GM23338 (cell line): ENCODE results near the gene LETMD1. TPM values are rescaled to one million over a fixed set of nuclear protein-coding genes. Genes with fewer than 3 reads are reported as not detected.

ENCODE experiments used
- ATAC-seq: fragments of 200-7000 bp; cut with Tn5 transposase; 3 replicates; pipeline ENCODE4 v1.9.1; 2020
- DNase-seq: peaks from one replicate; pipeline ENCODE4 v3.0.0-alpha.2; 2015; ENCODE audit warnings: low spot score
- H2AFZ ChIP-seq: fragments of 200-600 bp; sonication (generic); 2 replicates; pipeline ENCODE4 v1.8.0; 2016; ENCODE audit warnings: antibody characterized with exemption, mild to moderate bottlenecking, moderate library complexity
- H3F3A ChIP-seq: fragments of 200-600 bp; sonication (generic); replicated peaks from 2 replicates; pipeline ENCODE4 v1.8.0; 2017; ENCODE audit warnings: antibody characterized with exemption, mixed run types, low read depth
- H3K27ac ChIP-seq: fragments of 200-600 bp; sonication (generic); 2 replicates; pipeline ENCODE4 v1.6.1; 2016; ENCODE audit warnings: low read depth
- H3K27me3 ChIP-seq: fragments of 200-600 bp; sonication (generic); 2 replicates; pipeline ENCODE4 v1.8.0; 2016; ENCODE audit warnings: mild to moderate bottlenecking, mixed run types, moderate library complexity; ENCODE audit not compliant: insufficient read depth
- H3K36me3 ChIP-seq: fragments of 200-600 bp; sonication (generic); 2 replicates; pipeline ENCODE4 v1.8.0; 2016; ENCODE audit warnings: mild to moderate bottlenecking; ENCODE audit not compliant: insufficient read depth
- H3K4me1 ChIP-seq: fragments of 200-600 bp; sonication (generic); 2 replicates; pipeline ENCODE4 v1.8.0; 2016; ENCODE audit warnings: mild to moderate bottlenecking, moderate library complexity; ENCODE audit not compliant: insufficient read depth
- H3K4me2 ChIP-seq: fragments of 200-600 bp; sonication (generic); 2 replicates; pipeline ENCODE4 v1.7.1; 2017; ENCODE audit warnings: mixed run types
- H3K4me3 ChIP-seq: fragments of 200-600 bp; sonication (generic); 2 replicates; pipeline ENCODE4 v1.6.1; 2016; ENCODE audit warnings: mixed run types
- H3K79me2 ChIP-seq: fragments of 200-600 bp; sonication (generic); replicated peaks from 2 replicates; pipeline ENCODE4 v1.8.0; 2017; ENCODE audit warnings: mild to moderate bottlenecking; ENCODE audit not compliant: insufficient read depth
- H3K9me2 ChIP-seq: fragments of 200-600 bp; sonication (generic); 2 replicates; pipeline ENCODE4 v1.8.0; 2017; ENCODE audit not compliant: insufficient read depth
- H4K20me1 ChIP-seq: fragments of 200-600 bp; sonication (generic); replicated peaks from 2 replicates; pipeline ENCODE4 v1.8.0; 2017; ENCODE audit warnings: mild to moderate bottlenecking; ENCODE audit not compliant: insufficient read depth
- H3K27ac Mint-ChIP-seq: 2 replicates; pipeline ENCODE4 v1.8.0; 2020; ENCODE audit warnings: inconsistent platforms, mild to moderate bottlenecking, moderate library complexity, mixed read lengths
- H3K27me3 Mint-ChIP-seq: 3 replicates; pipeline ENCODE4 v1.8.0; 2022; ENCODE audit warnings: low read depth, mild to moderate bottlenecking, moderate library complexity, mixed read lengths, inconsistent platforms; ENCODE audit not compliant: insufficient read depth, poor library complexity
- H3K36me3 Mint-ChIP-seq: 3 replicates; pipeline ENCODE4 v1.8.0; 2021; ENCODE audit warnings: low read depth, mild to moderate bottlenecking, inconsistent platforms, moderate library complexity, mixed read lengths
- H3K4me1 Mint-ChIP-seq: 3 replicates; pipeline ENCODE4 v1.8.0; 2020; ENCODE audit warnings: mild to moderate bottlenecking, inconsistent platforms, mixed read lengths
- H3K4me3 Mint-ChIP-seq: 3 replicates; pipeline ENCODE4 v1.8.0; 2021; ENCODE audit warnings: moderate library complexity, mild to moderate bottlenecking, inconsistent platforms, mixed read lengths
- H3K9me3 Mint-ChIP-seq: 3 replicates; pipeline ENCODE4 v1.8.0; 2020; ENCODE audit warnings: moderate library complexity, mild to moderate bottlenecking, inconsistent platforms, mixed read lengths
- CREB1 ChIP-seq: fragments of 250-450 bp; sonication (Bioruptor Pico); IDR thresholded peaks from 2 replicates; pipeline ENCODE4 v1.5.0; 2020; ENCODE audit warnings: low read depth, mild to moderate bottlenecking, moderate library complexity
- EZH2 ChIP-seq: fragments of 200-600 bp; sonication (generic); IDR thresholded peaks from one replicate; pipeline ENCODE4 v1.8.0; 2017; ENCODE audit warnings: antibody characterized with exemption, mild to moderate bottlenecking, low read depth; ENCODE audit not compliant: unreplicated experiment
- EZH2phosphoT487 ChIP-seq: fragments of 200-600 bp; sonication (generic); IDR thresholded peaks from one replicate; pipeline ENCODE4 v1.8.1; 2018; ENCODE audit warnings: antibody characterized with exemption; ENCODE audit not compliant: unreplicated experiment
- JUNB ChIP-seq: IDR thresholded peaks from one replicate; pipeline ENCODE4 v1.6.1; 2016; ENCODE audit warnings: antibody characterized with exemption; ENCODE audit not compliant: unreplicated experiment
- NANOG ChIP-seq: IDR thresholded peaks from 2 replicates; pipeline ENCODE4 v1.6.1; 2016; ENCODE audit warnings: antibody characterized with exemption, borderline replicate concordance
- POLR2AphosphoS5 ChIP-seq: IDR thresholded peaks from 2 replicates; pipeline ENCODE4 v1.6.1; 2016; ENCODE audit warnings: antibody characterized with exemption, low read depth
- ZNF114 ChIP-seq: fragments of 250-450 bp; sonication (Bioruptor Pico); IDR thresholded peaks from 2 replicates; pipeline ENCODE4 v1.5.0; 2020; ENCODE audit warnings: mild to moderate bottlenecking, moderate library complexity
- ZNF331 ChIP-seq: fragments of 250-450 bp; sonication (Bioruptor Pico); IDR thresholded peaks from 2 replicates; pipeline ENCODE4 v1.5.0; 2020; ENCODE audit warnings: low read depth, mild to moderate bottlenecking, moderate library complexity
- polyA plus RNA-seq: library from polyadenylated mRNA; unstranded; fragments of >200 nt; fragmentation: Nextera tagmentation; extraction: Ambion mirVana; gene quantifications from 2 replicates; pipeline ENCODE4 v1.2.1, GENCODE V29; 2016
- total RNA-seq: library from RNA; depleted of rRNA; stranded (reverse); fragments of >200 nt; shearing (Covaris generic); gene quantifications from 2 replicates; pipeline ENCODE4 v1.2.3, GENCODE V29; 2014
- TF ChIP-seq, protein P1 (sequence below): fragments of 250-450 bp; sonication (Bioruptor Pico); IDR thresholded peaks from 2 replicates; pipeline ENCODE4 v1.5.0; 2020; ENCODE audit warnings: mild to moderate bottlenecking, moderate library complexity
- TF ChIP-seq, protein P2 (sequence below), 2 experiments: fragments of 200-600 bp in 1 of 2; sonication (generic) in 1 of 2; conservative IDR thresholded peaks; 2 replicates each; pipeline versions ENCODE4 v1.5.1 to v1.6.1; 2016 to 2017; ENCODE audit warnings: antibody characterized with exemption in 2 of 2, low read depth in 2 of 2, mild to moderate bottlenecking in 2 of 2, moderate library complexity in 1 of 2
- TF ChIP-seq, protein P3 (sequence below): IDR thresholded peaks from one replicate; pipeline ENCODE4 v1.6.1; 2018; ENCODE audit warnings: antibody characterized with exemption; ENCODE audit not compliant: unreplicated experiment

LETMD1 gene
- total and polyA plus RNA-seq, 2 experiments from 2014 or later = 15.7 to 29.9 TPM

DNA sequence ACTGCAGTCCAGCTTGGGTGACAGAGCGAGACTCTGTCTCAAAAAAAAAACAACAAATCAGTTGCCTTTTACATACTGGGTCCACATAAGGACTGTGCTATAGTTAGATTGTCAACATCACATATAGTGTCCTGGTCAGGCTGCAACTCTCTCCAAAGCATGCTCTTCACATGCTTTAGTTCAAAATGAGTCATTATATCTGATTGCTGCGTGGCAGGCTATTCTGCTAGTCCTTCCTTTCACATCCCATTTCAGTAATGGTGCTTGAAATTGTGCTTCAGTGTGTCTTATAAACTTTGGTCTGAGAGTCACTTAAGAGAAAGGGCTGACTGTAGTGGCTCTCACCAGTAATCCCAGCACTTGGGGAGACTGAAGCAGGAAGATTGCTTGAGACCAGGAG lies 6.9 kb downstream of the LETMD1 start:
- no peaks in the 10 kb centered on the region for H4K20me1 ChIP-seq
- H3K9me2 ChIP-seq = no peaks in the 10 kb centered on the region
- no peak overlapping the region for H3K4me3 ChIP-seq
- Mint-ChIP-seq H3K27ac (no peak overlapping the region), H3K9me3 (no peaks in the 10 kb centered on the region), H3K4me1 (no peaks in the 10 kb centered on the region), H3K4me3 (no peak overlapping the region), H3K36me3 (peaks cover 51% of the 10 kb centered on the region), H3K27me3 (peaks cover 8% of the 10 kb centered on the region)
- DNase-seq = no peak
- TF ChIP-seq CREB1 (no peak), JUNB (no peak), EZH2 (no peak), NANOG (no peak)
- no peak for ATAC-seq
- no peak overlapping the region for H3K4me2 ChIP-seq
- peaks cover 36% of the 10 kb centered on the region for H3K36me3 ChIP-seq
- H2AFZ ChIP-seq = no peak overlapping the region
- no peaks in the 10 kb centered on the region for H3K79me2 ChIP-seq
- no peak overlapping the region for H3K27ac ChIP-seq
- H3F3A ChIP-seq = no peaks in the 10 kb centered on the region
- H3K27me3 ChIP-seq = no peaks in the 10 kb centered on the region
- H3K4me1 ChIP-seq = no peaks in the 10 kb centered on the region

DNA sequence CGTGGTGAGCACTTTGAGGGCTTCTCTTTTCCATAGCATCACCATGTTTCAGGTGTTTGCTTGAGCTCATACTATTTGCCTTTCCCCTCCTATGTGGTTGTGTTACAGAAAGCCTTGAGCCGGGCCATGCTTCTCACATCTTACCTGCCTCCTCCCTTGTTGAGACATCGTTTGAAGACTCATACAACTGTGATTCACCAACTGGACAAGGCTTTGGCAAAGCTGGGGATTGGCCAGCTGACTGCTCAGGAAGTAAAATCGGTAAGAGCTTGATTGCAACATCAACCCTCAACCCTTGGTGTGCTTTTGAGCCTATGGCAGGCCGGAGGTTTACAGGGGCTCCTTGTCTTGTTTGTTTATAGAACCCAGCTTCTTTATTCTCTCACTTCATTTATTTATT lies 8.1 kb downstream of the LETMD1 start:
- DNase-seq (no peak), ATAC-seq (no peak)
- Histone ChIP-seq H3K4me3 (no peak overlapping the region), H3K4me2 (no peak overlapping the region), H3K27ac (no peak overlapping the region), H3K79me2 (no peaks in the 10 kb centered on the region), H3F3A (no peaks in the 10 kb centered on the region), H3K9me2 (no peaks in the 10 kb centered on the region), H2AFZ (no peak overlapping the region), H4K20me1 (no peaks in the 10 kb centered on the region), H3K4me1 (no peaks in the 10 kb centered on the region), H3K36me3 (peaks cover 40% of the 10 kb centered on the region), H3K27me3 (no peaks in the 10 kb centered on the region)
- Mint-ChIP-seq H3K4me1 (no peaks in the 10 kb centered on the region), H3K27me3 (peaks cover 8% of the 10 kb centered on the region), H3K9me3 (no peaks in the 10 kb centered on the region), H3K4me3 (no peak overlapping the region), H3K36me3 (peaks cover 58% of the 10 kb centered on the region), H3K27ac (no peak overlapping the region)
- TF ChIP-seq CREB1 (no peak), JUNB (no peak), EZH2 (no peak), ZNF114 (CRISPR knock-in tag) (no peak), EZH2phosphoT487 (no peak), POLR2AphosphoS5 (no peak), ZNF331 (CRISPR knock-in tag) (no peak)
- TF ChIP-seq, protein P1, sequence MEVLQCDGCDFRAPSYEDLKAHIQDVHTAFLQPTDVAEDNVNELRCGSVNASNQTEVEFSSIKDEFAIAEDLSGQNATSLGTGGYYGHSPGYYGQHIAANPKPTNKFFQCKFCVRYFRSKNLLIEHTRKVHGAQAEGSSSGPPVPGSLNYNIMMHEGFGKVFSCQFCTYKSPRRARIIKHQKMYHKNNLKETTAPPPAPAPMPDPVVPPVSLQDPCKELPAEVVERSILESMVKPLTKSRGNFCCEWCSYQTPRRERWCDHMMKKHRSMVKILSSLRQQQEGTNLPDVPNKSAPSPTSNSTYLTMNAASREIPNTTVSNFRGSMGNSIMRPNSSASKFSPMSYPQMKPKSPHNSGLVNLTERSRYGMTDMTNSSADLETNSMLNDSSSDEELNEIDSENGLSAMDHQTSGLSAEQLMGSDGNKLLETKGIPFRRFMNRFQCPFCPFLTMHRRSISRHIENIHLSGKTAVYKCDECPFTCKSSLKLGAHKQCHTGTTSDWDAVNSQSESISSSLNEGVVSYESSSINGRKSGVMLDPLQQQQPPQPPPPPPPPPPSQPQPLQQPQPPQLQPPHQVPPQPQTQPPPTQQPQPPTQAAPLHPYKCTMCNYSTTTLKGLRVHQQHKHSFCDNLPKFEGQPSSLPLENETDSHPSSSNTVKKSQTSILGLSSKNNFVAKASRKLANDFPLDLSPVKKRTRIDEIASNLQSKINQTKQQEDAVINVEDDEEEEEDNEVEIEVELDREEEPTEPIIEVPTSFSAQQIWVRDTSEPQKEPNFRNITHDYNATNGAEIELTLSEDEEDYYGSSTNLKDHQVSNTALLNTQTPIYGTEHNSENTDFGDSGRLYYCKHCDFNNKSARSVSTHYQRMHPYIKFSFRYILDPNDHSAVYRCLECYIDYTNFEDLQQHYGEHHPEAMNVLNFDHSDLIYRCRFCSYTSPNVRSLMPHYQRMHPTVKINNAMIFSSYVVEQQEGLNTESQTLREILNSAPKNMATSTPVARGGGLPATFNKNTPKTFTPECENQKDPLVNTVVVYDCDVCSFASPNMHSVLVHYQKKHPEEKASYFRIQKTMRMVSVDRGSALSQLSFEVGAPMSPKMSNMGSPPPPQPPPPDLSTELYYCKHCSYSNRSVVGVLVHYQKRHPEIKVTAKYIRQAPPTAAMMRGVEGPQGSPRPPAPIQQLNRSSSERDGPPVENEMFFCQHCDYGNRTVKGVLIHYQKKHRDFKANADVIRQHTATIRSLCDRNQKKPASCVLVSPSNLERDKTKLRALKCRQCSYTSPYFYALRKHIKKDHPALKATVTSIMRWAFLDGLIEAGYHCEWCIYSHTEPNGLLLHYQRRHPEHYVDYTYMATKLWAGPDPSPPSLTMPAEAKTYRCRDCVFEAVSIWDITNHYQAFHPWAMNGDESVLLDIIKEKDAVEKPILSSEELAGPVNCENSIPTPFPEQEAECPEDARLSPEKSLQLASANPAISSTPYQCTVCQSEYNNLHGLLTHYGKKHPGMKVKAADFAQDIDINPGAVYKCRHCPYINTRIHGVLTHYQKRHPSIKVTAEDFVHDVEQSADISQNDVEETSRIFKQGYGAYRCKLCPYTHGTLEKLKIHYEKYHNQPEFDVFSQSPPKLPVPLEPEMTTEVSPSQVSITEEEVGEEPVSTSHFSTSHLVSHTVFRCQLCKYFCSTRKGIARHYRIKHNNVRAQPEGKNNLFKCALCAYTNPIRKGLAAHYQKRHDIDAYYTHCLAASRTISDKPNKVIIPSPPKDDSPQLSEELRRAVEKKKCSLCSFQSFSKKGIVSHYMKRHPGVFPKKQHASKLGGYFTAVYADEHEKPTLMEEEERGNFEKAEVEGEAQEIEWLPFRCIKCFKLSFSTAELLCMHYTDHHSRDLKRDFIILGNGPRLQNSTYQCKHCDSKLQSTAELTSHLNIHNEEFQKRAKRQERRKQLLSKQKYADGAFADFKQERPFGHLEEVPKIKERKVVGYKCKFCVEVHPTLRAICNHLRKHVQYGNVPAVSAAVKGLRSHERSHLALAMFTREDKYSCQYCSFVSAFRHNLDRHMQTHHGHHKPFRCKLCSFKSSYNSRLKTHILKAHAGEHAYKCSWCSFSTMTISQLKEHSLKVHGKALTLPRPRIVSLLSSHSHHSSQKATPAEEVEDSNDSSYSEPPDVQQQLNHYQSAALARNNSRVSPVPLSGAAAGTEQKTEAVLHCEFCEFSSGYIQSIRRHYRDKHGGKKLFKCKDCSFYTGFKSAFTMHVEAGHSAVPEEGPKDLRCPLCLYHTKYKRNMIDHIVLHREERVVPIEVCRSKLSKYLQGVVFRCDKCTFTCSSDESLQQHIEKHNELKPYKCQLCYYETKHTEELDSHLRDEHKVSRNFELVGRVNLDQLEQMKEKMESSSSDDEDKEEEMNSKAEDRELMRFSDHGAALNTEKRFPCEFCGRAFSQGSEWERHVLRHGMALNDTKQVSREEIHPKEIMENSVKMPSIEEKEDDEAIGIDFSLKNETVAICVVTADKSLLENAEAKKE (CRISPR knock-in tag) = no peak
- TF ChIP-seq, protein P2, sequence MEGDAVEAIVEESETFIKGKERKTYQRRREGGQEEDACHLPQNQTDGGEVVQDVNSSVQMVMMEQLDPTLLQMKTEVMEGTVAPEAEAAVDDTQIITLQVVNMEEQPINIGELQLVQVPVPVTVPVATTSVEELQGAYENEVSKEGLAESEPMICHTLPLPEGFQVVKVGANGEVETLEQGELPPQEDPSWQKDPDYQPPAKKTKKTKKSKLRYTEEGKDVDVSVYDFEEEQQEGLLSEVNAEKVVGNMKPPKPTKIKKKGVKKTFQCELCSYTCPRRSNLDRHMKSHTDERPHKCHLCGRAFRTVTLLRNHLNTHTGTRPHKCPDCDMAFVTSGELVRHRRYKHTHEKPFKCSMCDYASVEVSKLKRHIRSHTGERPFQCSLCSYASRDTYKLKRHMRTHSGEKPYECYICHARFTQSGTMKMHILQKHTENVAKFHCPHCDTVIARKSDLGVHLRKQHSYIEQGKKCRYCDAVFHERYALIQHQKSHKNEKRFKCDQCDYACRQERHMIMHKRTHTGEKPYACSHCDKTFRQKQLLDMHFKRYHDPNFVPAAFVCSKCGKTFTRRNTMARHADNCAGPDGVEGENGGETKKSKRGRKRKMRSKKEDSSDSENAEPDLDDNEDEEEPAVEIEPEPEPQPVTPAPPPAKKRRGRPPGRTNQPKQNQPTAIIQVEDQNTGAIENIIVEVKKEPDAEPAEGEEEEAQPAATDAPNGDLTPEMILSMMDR (conservative IDR thresholded peaks at IDR 0.05; ENCODE audit: low read depth in 2 of 2) = no peak
- TF ChIP-seq, protein P3, sequence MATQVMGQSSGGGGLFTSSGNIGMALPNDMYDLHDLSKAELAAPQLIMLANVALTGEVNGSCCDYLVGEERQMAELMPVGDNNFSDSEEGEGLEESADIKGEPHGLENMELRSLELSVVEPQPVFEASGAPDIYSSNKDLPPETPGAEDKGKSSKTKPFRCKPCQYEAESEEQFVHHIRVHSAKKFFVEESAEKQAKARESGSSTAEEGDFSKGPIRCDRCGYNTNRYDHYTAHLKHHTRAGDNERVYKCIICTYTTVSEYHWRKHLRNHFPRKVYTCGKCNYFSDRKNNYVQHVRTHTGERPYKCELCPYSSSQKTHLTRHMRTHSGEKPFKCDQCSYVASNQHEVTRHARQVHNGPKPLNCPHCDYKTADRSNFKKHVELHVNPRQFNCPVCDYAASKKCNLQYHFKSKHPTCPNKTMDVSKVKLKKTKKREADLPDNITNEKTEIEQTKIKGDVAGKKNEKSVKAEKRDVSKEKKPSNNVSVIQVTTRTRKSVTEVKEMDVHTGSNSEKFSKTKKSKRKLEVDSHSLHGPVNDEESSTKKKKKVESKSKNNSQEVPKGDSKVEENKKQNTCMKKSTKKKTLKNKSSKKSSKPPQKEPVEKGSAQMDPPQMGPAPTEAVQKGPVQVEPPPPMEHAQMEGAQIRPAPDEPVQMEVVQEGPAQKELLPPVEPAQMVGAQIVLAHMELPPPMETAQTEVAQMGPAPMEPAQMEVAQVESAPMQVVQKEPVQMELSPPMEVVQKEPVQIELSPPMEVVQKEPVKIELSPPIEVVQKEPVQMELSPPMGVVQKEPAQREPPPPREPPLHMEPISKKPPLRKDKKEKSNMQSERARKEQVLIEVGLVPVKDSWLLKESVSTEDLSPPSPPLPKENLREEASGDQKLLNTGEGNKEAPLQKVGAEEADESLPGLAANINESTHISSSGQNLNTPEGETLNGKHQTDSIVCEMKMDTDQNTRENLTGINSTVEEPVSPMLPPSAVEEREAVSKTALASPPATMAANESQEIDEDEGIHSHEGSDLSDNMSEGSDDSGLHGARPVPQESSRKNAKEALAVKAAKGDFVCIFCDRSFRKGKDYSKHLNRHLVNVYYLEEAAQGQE = no peak
